Urinary bladder (tissue), 4 donors: ENCODE measurements around the gene INKA2. TPM values are rescaled to one million over a fixed set of nuclear protein-coding genes. Genes with fewer than 3 reads are reported as not detected.
"Not testable (repeated sequence)": the region's sequence is repeated elsewhere in the genome, so short reads cannot be mapped to it uniquely, and the experiment has no call there.

Source experiments
- DNase-seq: peaks from one replicate; pipeline ENCODE4 v3.0.0-alpha.2; 2015; ENCODE audit errors: extremely low spot score
- H3K27ac ChIP-seq: one replicate; pipeline ENCODE4 v1.5.1; 2013; ENCODE audit warnings: low read depth, mild to moderate bottlenecking, moderate library complexity
- H3K36me3 ChIP-seq: one replicate; pipeline ENCODE4 v1.6.1; 2013; ENCODE audit warnings: mild to moderate bottlenecking, moderate library complexity; ENCODE audit not compliant: insufficient read depth
- H3K4me1 ChIP-seq: one replicate; pipeline ENCODE4 v1.6.1; 2013; ENCODE audit warnings: mild to moderate bottlenecking, moderate library complexity; ENCODE audit not compliant: insufficient read depth
- H3K4me3 ChIP-seq: one replicate; pipeline ENCODE4 v1.5.1; 2013; ENCODE audit warnings: low read depth, low read length
- WGBS: extraction: QIAGEN DNeasy Blood & Tissue Kit; methylation state at CpG from one replicate; pipeline ENCODE4 v1.1.7; 2013; 5-methylcytosine and 5-hydroxymethylcytosine counted together
- polyA plus RNA-seq: library from polyadenylated mRNA; stranded (reverse); fragments of 200-250 nt; gene quantifications from one replicate; pipeline ENCODE4 v1.2.3, GENCODE V29; 2013
- total RNA-seq: library from RNA; depleted of rRNA; stranded (reverse); fragments of >200 nt; gene quantifications from one replicate; pipeline ENCODE4 v1.2.3, GENCODE V29; 2014
- donor health status: healthy with polysubstance abuse.
- donor health status: healthy.

The INKA2 gene
- total and polyA plus RNA-seq, 2 donors = 5.4 to 7.4 TPM

DNA sequence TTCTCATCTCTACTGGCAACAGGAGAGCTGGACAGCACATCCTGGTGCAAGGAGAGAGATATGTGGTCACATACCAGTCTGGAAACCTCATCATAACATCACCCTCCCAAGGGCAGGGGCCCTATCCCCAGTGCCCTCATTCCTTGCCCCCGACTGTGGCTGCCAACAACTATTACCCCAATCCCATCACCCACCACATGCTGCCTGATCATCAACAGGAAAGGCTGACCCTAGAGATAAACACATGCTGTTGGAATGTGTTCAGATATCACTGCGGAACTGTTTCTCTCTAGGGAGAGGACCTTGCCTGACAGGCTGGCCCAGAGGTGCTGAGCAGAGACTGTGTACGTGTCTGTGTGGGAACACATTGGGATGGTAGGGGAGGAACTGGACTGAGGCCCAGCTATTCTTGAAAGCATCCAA lies 4.5 kb upstream of the INKA2 start:
- no peak for DNase-seq
- WGBS = 45% methylated on average over 3 of the region's 3 CpGs

DNA sequence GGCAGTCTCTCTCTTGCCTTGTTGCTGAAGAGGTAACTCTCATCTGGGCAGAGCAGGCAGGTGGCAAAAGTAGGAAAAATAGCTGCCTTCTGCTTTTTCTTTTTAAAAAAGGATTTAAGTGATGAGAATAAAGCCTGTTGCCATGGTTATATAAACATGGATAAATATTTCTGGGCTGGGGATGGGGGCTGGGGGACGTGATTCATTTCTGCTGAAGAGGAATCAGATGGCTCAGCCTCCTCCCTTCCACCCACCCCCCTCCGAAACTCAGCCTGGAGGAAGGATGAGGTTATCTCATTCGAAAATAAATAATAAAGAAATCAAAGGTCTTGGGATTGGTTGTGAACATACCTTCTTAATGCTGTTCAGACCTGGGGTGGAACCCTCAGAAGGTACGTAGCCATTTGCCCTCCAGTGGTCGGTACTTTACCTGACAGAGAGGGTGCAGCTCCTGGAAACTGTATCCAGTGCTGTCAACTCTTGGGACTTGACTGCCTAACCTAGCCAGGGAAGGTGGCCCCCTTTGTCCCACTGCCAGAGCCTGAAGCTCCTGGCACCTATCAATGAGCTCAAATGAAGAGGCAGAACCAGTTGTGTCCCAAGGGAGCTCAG lies 3.8 kb upstream of the INKA2 start:
- Histone ChIP-seq H3K27ac (no peak overlapping the region), H3K4me1 (no peaks in the 10 kb centered on the region), H3K4me3 (no peak overlapping the region), H3K36me3 (no peaks in the 10 kb centered on the region)
- WGBS = 64% methylated on average over 5 of the region's 5 CpGs
- no peak for DNase-seq

More for the DNA sequence above, 4.5 kb upstream of the INKA2 start:
- H3K4me3 ChIP-seq = no peak overlapping the region
- no peak overlapping the region for H3K27ac ChIP-seq
- no peaks in the 10 kb centered on the region for H3K36me3 ChIP-seq
- H3K4me1 ChIP-seq = no peaks in the 10 kb centered on the region

DNA sequence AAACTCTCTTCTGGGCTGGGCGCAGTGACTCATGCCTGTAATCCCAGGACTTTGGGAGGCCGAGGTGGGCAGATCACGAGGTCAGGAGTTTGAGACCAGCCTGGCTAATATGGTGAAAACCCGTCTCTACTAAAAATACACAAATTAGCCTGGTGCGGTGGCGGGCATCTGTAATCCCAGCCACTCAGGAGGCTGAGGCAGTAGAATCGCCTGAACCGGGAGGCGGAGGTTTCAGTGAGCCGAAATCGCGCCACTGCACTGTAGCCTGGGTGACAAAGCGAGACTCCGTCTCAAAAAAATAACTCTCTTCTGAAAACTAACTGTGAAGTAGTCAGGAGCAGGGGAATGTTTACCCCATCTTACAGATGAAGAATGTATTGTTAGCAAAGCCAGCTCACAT lies 3.1 kb upstream of the INKA2 start:
- 92% methylated on average over 14 of the region's 14 CpGs for WGBS

DNA sequence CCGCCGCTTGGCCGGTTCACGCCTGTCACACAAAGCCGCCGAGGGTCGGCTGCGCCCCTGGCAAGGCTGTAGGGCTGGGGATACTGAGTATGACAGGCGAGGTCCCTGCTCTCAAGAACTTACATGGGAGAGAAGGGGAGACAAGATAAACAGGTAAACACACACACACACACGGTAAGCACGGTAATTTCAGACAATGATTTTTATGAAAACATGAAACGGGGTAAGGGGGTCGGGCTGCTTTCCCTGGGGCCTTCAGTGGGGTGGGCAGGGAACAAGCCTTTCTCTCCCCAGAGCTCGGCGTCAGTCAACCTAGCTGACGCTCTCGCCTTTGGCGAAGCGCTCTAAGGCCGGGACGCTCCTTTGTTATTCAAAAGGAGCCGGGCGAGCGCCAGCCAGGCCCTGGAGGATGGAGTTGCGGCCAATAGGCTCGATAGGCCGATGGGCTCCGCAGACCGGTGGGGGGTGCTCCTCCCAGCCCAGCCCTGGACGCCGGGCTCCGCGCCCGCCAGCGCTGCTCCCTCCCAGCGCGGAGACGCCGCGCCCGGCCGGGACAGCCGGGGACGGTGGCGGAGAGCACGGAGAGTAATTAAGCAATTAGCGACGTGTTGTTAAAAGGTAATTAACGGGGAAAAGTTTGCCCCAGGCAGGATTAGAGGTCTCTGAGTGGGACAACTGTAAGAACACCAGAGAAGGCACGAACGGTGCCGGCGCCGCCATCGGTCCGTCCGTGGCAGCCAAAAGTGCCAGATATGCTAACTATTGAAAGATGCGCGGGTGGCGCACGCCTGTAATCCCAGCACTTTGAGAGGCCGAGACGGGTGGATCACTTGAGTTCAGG lies 950 bp upstream of the INKA2 start:
- no peaks in the 10 kb centered on the region for H3K36me3 ChIP-seq
- peak overlapping the region; percentile 54 for H3K27ac ChIP-seq
- no peaks in the 10 kb centered on the region for H3K4me1 ChIP-seq
- peak overlapping the region; percentile 51 for H3K4me3 ChIP-seq
- no peak for DNase-seq
- WGBS = under 1% methylated on average over 63 of the region's 63 CpGs

More for the DNA sequence above, 3.1 kb upstream of the INKA2 start:
- H3K36me3 ChIP-seq, H3K4me1 ChIP-seq, H3K4me3 ChIP-seq, H3K27ac ChIP-seq, DNase-seq: not testable (repeated sequence)

DNA sequence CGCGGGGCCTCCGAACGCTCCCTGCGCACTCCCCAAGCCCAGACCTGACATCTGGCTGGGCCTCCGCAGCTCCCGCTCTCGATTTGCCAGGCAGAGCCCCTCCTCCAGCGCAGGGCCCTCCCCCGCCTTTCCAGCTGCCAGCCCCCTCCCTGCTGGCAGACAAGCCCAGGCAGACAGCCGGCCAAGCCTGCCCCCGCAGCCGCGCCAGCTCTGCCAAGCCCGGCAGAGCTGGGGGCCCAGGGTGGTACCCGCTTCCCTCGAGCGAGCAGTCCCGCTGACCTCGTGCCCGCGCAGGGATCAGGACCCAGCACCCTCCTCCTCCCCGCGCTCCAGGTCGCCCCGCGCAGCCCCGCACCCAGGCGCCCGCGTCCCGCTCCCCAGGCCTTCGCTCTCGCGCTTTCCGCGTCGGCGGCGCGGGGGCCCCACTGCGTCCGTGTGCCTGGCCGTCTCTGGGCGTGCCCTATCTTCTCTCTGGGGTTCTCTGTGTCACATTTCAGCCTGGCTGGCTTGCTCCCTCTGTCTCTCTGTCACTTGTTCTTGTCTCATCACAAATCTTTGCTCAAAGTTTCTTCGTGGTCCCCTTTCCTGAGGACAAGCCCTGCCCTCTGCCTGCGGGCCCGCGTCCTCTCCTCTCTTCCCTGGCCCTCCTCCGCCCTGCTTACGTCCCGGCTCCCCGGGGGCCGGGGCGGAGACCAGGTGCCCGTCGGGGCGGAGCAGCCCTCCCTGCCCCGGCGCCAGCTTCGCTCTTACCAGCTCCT lies 580 bp downstream of the INKA2 start:
- Histone ChIP-seq H3K4me3 (peak overlapping the region; percentile 51), H3K27ac (peak overlapping the region; percentile 76), H3K36me3 (no peaks in the 10 kb centered on the region), H3K4me1 (no peaks in the 10 kb centered on the region)
- no peak for DNase-seq
- under 1% methylated on average over 61 of the region's 61 CpGs for WGBS

- 12% methylated on average over 9 of the region's 9 CpGs for WGBS
- H3K4me1 ChIP-seq = no peaks in the 10 kb centered on the region
- H3K27ac ChIP-seq = no peak overlapping the region
- no peaks in the 10 kb centered on the region for H3K36me3 ChIP-seq
- peak overlapping the region; percentile 51 for H3K4me3 ChIP-seq
- no peak for DNase-seq
Measured at GRCh38 chr1:111738133-111738435, 1.1 kb downstream of the INKA2 start.

DNA sequence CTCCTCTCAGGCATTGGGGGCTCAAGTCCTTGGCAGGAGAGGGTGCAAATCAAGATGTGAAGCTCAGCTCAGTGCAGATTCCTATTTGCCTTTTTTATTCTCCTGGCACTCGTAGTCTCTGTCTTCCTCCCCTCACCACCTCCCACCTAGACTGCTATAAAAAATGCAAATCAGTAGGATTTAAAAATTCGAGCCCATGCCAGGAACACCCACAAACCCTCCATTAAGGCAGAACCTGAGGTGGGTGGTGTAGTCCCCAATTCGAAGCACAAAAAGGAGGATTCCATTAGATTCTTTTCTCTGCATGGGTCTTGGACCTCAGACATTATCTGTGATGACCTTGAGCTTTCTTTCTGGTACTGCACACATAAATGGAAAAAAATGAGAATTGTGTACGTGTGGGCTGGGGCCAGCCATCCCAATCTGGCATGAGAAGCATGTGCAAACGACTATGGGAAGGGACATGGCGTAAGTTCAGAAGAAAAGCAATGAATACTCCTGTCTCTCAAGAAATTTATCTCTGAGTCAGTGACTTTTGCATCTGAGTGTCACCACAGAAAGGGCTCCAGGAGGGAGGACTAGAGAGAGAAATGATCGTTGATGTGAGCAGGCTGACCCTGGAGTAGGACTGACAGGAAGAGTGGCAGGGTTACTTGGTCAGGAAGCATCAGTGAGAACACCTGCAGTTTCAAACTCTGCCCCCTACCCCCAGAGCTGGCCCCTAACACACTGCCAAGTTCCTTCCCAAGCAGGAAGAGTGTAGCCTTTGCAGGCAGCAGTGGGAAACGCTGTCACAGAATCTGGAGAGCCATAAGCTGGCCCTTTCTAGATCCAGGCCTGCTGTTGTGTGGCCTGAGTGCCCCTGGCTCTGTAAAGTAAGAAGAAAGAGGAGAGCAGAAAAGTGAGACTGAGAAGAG lies 1.7 kb downstream of the INKA2 start:
- no peaks in the 10 kb centered on the region for H3K4me1 ChIP-seq

GRCh38 chr1:111736548-111737215 lies 2.5 kb downstream of the INKA2 start:
- DNase-seq = no peak
- Histone ChIP-seq H3K27ac (no peak overlapping the region), H3K36me3 (no peaks in the 10 kb centered on the region), H3K4me3 (no peak overlapping the region), H3K4me1 (no peaks in the 10 kb centered on the region)
- WGBS = 48% methylated on average over 4 of the region's 4 CpGs

More for the DNA sequence above, 1.7 kb downstream of the INKA2 start:
- Histone ChIP-seq H3K27ac (no peak overlapping the region), H3K4me3 (peak overlapping the region; percentile 51), H3K36me3 (no peaks in the 10 kb centered on the region)
- WGBS = 44% methylated on average over 8 of the region's 8 CpGs
- DNase-seq = no peak

- H3K4me1 ChIP-seq = no peaks in the 10 kb centered on the region
- H3K27ac ChIP-seq = no peak overlapping the region
- no peak for DNase-seq
- 68% methylated on average over 8 of the region's 8 CpGs for WGBS
- H3K4me3 ChIP-seq = no peak overlapping the region
- no peaks in the 10 kb centered on the region for H3K36me3 ChIP-seq
Measured at GRCh38 chr1:111735858-111736544, 3.2 kb downstream of the INKA2 start.

- H3K36me3 ChIP-seq = no peaks in the 10 kb centered on the region
- 86% methylated on average over 4 of the region's 4 CpGs for WGBS
- H3K4me3 ChIP-seq = no peak overlapping the region
- H3K27ac ChIP-seq = no peak overlapping the region
- no peak for DNase-seq
- no peaks in the 10 kb centered on the region for H3K4me1 ChIP-seq
Measured at GRCh38 chr1:111735321-111735720, 3.9 kb downstream of the INKA2 start.

- H3K36me3 ChIP-seq = no peaks in the 10 kb centered on the region
- 85% methylated on average over 3 of the region's 3 CpGs for WGBS
- H3K4me1 ChIP-seq = no peaks in the 10 kb centered on the region
- DNase-seq = no peak
- H3K27ac ChIP-seq = no peak overlapping the region
- no peak overlapping the region for H3K4me3 ChIP-seq
Measured at GRCh38 chr1:111734856-111735255, 4.3 kb downstream of the INKA2 start.

DNA sequence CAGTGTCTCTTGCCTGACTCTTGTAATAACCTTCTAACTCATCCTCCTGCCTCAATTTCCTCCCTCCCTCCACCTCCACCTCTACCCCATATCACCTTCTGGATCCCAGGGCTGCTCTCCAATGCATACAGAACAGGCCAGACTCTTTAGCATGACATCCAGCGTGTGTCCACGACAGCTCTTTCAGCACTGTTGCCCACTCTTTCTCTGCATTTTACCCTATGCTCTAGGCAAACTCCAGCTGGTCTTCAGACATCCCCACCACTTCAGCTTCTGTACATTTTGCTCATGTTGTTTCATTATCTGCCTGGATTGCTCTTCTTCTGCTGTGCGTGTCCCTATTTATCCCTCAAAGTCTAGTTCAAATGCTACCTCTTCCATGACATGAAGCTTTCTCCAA lies 4.8 kb downstream of the INKA2 start:
- 81% methylated on average over 3 of the region's 3 CpGs for WGBS
- no peak for DNase-seq
- Histone ChIP-seq H3K4me3 (no peak overlapping the region), H3K36me3 (no peaks in the 10 kb centered on the region), H3K4me1 (no peaks in the 10 kb centered on the region), H3K27ac (no peak overlapping the region)
